ENCODE measurements around the gene ACAD11. TPM values are rescaled to one million over a fixed set of nuclear protein-coding genes. Genes with fewer than 3 reads are reported as not detected.
"Not testable (repeated sequence)": the region's sequence is repeated elsewhere in the genome, so short reads cannot be mapped to it uniquely, and the experiment has no call there.

Gene ACAD11
- total RNA-seq, 5 donors from 2014 or later (not counting 1 experiment from before 2014, with no cell fraction given): 25.1 to 35.2 (median 32.2) TPM

GRCh38 chr3:132643366-132643765 lies 16.2 kb downstream of the ACAD11 start:
- no peaks in the 10 kb centered on the region for H3K9me3 ChIP-seq
- no peak overlapping the region for H3K4me3 ChIP-seq (ENCODE audit: control insufficient read depth in 1 of 2, extremely low read depth in 1 of 2, low read length in 1 of 2)
- 65% methylated on average over 2 of the region's 2 CpGs for WGBS (ENCODE audit: insufficient coverage)
- H3K27ac Mint-ChIP-seq: peak overlapping the region in 1 of 2 donors; percentile 50
- ATAC-seq (replicated peaks in 1 of 4): no peak
- POLR2A ChIA-PET: interaction anchor here in 1 of 2 donors (0.7 kb wide), 1 partner anchor 48 kb away, joined by 3 read pairs; no protein-coding TSS in a partner anchor
- H3K4me3 Mint-ChIP-seq: no peak overlapping the region
- no peaks in the 10 kb centered on the region for H3K4me1 ChIP-seq (ENCODE audit: control insufficient read depth in 1 of 2, extremely low read depth in 1 of 2, insufficient read depth in 2 of 2, low read length in 2 of 2)
- H3K36me3 ChIP-seq (ENCODE audit: control insufficient read depth in 2 of 2, extremely low read depth in 1 of 2, insufficient read depth in 1 of 2, low read length in 1 of 2): peaks cover 3 to 11% of the 10 kb centered on the region in 2 donors
- H3K36me3 Mint-ChIP-seq: peaks cover 19% of the 10 kb centered on the region
- CTCF ChIA-PET: interaction anchor here (0.6 to 4.9 kb wide), 11 partner anchors 11 to 290 kb away, joined by 3 to 39 read pairs (median 6); no protein-coding TSS in a partner anchor
- H3K4me1 Mint-ChIP-seq: peaks cover 0 to 10% (median 3%) of the 10 kb centered on the region in 3 donors
- no peaks in the 10 kb centered on the region for H3K27me3 Mint-ChIP-seq
- no peaks in the 10 kb centered on the region for H3K27me3 ChIP-seq (replicated peaks in 1 of 2; ENCODE audit: control insufficient read depth in 2 of 2, extremely low read depth in 1 of 2, insufficient read depth in 2 of 2, low read length in 1 of 2)
- H3K9me3 Mint-ChIP-seq: no peaks in the 10 kb centered on the region
- no peak for DNase-seq
- no peak overlapping the region for H3K27ac ChIP-seq (ENCODE audit: low read length)

DNA sequence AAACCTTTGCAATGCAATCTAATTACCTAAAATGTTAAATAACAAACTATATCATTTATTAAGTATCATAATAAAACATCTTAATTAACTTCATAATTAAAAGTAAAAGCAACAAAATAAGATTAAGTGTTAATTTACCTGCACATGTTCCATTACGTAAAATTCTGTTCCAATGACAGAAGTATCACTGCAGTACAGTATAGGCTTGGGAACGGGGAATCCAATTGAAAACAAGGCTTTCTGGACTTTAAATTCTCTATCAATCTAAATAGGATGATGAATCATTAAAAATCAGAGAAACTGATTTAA lies 17.1 kb downstream of the ACAD11 start:
- no peak overlapping the region for H3K27ac Mint-ChIP-seq
- H3K4me1 Mint-ChIP-seq: peaks cover 0 to 6% (median 3%) of the 10 kb centered on the region in 3 donors
- Histone ChIP-seq H3K4me3 (ENCODE audit: control insufficient read depth in 1 of 2, extremely low read depth in 1 of 2, low read length in 1 of 2) (no peak overlapping the region), H3K36me3 (ENCODE audit: control insufficient read depth in 2 of 2, extremely low read depth in 1 of 2, insufficient read depth in 1 of 2, low read length in 1 of 2) (peaks cover 2 to 16% of the 10 kb centered on the region in 2 donors), H3K9me3 (no peaks in the 10 kb centered on the region), H3K4me1 (ENCODE audit: control insufficient read depth in 1 of 2, extremely low read depth in 1 of 2, insufficient read depth in 2 of 2, low read length in 2 of 2) (no peaks in the 10 kb centered on the region), H3K27me3 (replicated peaks in 1 of 2; ENCODE audit: control insufficient read depth in 2 of 2, extremely low read depth in 1 of 2, insufficient read depth in 2 of 2, low read length in 1 of 2) (no peaks in the 10 kb centered on the region), H3K27ac (ENCODE audit: low read length) (no peak overlapping the region)
- ATAC-seq (replicated peaks in 1 of 4) (no peak), DNase-seq (no peak)
- H3K4me3 Mint-ChIP-seq: no peak overlapping the region
- no peaks in the 10 kb centered on the region for H3K9me3 Mint-ChIP-seq
- H3K27me3 Mint-ChIP-seq: no peaks in the 10 kb centered on the region
- ChIA-PET CTCF (interaction anchor here (0.6 to 4.9 kb wide), 17 partner anchors 13 to 1609 kb away, joined by 3 to 39 read pairs (median 3); no protein-coding TSS in a partner anchor), POLR2A (no interaction called here)
- peaks cover 19% of the 10 kb centered on the region for H3K36me3 Mint-ChIP-seq
- no CpG with 5 or more reads among the region's 2 CpGs for WGBS (ENCODE audit: insufficient coverage)

- H3K9me3 ChIP-seq: no peaks in the 10 kb centered on the region
- Mint-ChIP-seq H3K36me3 (peaks cover 23% of the 10 kb centered on the region), H3K9me3 (no peaks in the 10 kb centered on the region), H3K27me3 (no peaks in the 10 kb centered on the region), H3K4me1 (peaks cover 0 to 3% (median 0%) of the 10 kb centered on the region in 3 donors), H3K27ac (no peak overlapping the region), H3K4me3 (no peak overlapping the region)
- ATAC-seq (replicated peaks in 1 of 4) (no peak), DNase-seq (peak in 1 of 35 experiments; percentile 57)
- peaks cover 0 to 18% of the 10 kb centered on the region in 2 donors for H3K36me3 ChIP-seq (ENCODE audit: control insufficient read depth in 2 of 2, extremely low read depth in 1 of 2, insufficient read depth in 1 of 2, low read length in 1 of 2)
- ChIA-PET CTCF (interaction anchor here (0.6 to 4.9 kb wide), 18 partner anchors 11 to 1608 kb away, joined by 3 to 39 read pairs (median 4); no protein-coding TSS in a partner anchor), POLR2A (interaction anchor here in 1 of 2 donors (0.6 kb wide), 1 partner anchor 11 kb away, joined by 3 read pairs; no protein-coding TSS in a partner anchor)
- no peak overlapping the region for H3K27ac ChIP-seq (ENCODE audit: low read length)
- H3K4me3 ChIP-seq (ENCODE audit: control insufficient read depth in 1 of 2, extremely low read depth in 1 of 2, low read length in 1 of 2): no peak overlapping the region
- H3K27me3 ChIP-seq (replicated peaks in 1 of 2; ENCODE audit: control insufficient read depth in 2 of 2, extremely low read depth in 1 of 2, insufficient read depth in 2 of 2, low read length in 1 of 2): no peaks in the 10 kb centered on the region
- no peaks in the 10 kb centered on the region for H3K4me1 ChIP-seq (ENCODE audit: control insufficient read depth in 1 of 2, extremely low read depth in 1 of 2, insufficient read depth in 2 of 2, low read length in 2 of 2)
- WGBS (ENCODE audit: insufficient coverage): no CpG with 5 or more reads among the region's 5 CpGs
Measured at GRCh38 chr3:132641837-132642538, 17.6 kb downstream of the ACAD11 start.

- POLR2A ChIA-PET: interaction anchor here in 1 of 2 donors (0.6 kb wide), 1 partner anchor 12 kb away, joined by 3 read pairs; no protein-coding TSS in a partner anchor
- not testable (repeated sequence) for H3K4me3 ChIP-seq (ENCODE audit: control insufficient read depth in 1 of 2, extremely low read depth in 1 of 2, low read length in 1 of 2); ATAC-seq (replicated peaks in 1 of 4); H3K4me3 Mint-ChIP-seq; DNase-seq; H3K27me3 ChIP-seq (replicated peaks in 1 of 2; ENCODE audit: control insufficient read depth in 2 of 2, extremely low read depth in 1 of 2, insufficient read depth in 2 of 2, low read length in 1 of 2); H3K27me3 Mint-ChIP-seq; H3K4me1 Mint-ChIP-seq; H3K4me1 ChIP-seq (ENCODE audit: control insufficient read depth in 1 of 2, extremely low read depth in 1 of 2, insufficient read depth in 2 of 2, low read length in 2 of 2); H3K9me3 ChIP-seq; H3K27ac Mint-ChIP-seq; H3K9me3 Mint-ChIP-seq; H3K27ac ChIP-seq (ENCODE audit: low read length)
- 92% methylated on average over 2 of the region's 2 CpGs for WGBS (ENCODE audit: insufficient coverage)
- peaks cover 28% of the 10 kb centered on the region for H3K36me3 Mint-ChIP-seq
- CTCF ChIA-PET: interaction anchor here (0.8 to 4.9 kb wide), 12 partner anchors 10 to 1608 kb away, joined by 3 to 39 read pairs (median 4); no protein-coding TSS in a partner anchor
- H3K36me3 ChIP-seq (ENCODE audit: control insufficient read depth in 2 of 2, extremely low read depth in 1 of 2, insufficient read depth in 1 of 2, low read length in 1 of 2): peaks cover 0 to 22% of the 10 kb centered on the region in 2 donors
Measured at GRCh38 chr3:132641427-132641826, 18.2 kb downstream of the ACAD11 start.

DNA sequence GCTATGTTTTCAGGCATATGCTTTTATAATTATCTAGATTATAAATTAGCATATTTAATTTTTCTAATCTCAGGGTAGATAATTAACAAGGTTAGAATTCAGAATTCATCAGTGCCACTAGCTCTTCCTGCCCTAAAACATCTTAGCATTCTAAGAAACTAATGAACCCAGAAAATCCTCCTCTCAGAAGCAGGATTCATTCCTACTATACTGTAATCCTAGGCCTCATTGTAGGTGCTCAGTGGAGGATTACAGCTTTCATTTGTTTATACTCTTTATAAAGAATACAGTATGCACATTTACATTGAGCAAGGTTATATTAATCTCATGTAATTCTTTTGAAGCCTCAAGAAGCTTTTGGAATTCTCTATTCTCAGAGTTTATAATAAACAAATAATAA lies 20.9 kb downstream of the ACAD11 start:
- peaks cover 0 to 27% of the 10 kb centered on the region in 2 donors for H3K36me3 ChIP-seq (ENCODE audit: control insufficient read depth in 2 of 2, extremely low read depth in 1 of 2, insufficient read depth in 1 of 2, low read length in 1 of 2)
- Mint-ChIP-seq H3K27ac (no peak overlapping the region), H3K4me1 (no peaks in the 10 kb centered on the region), H3K9me3 (no peaks in the 10 kb centered on the region), H3K27me3 (no peaks in the 10 kb centered on the region), H3K4me3 (no peak overlapping the region), H3K36me3 (peaks cover 38% of the 10 kb centered on the region)
- ATAC-seq (replicated peaks in 1 of 4) (no peak), DNase-seq (no peak)
- H3K4me3 ChIP-seq (ENCODE audit: control insufficient read depth in 1 of 2, extremely low read depth in 1 of 2, low read length in 1 of 2): no peak overlapping the region
- no peaks in the 10 kb centered on the region for H3K27me3 ChIP-seq (replicated peaks in 1 of 2; ENCODE audit: control insufficient read depth in 2 of 2, extremely low read depth in 1 of 2, insufficient read depth in 2 of 2, low read length in 1 of 2)
- CTCF ChIA-PET: interaction anchor here in 1 of 2 donors (1.0 to 1.8 kb wide), 3 partner anchors 13 to 103 kb away, joined by 3 to 10 read pairs (median 5); no protein-coding TSS in a partner anchor
- no peaks in the 10 kb centered on the region for H3K9me3 ChIP-seq
- no peaks in the 10 kb centered on the region for H3K4me1 ChIP-seq (ENCODE audit: control insufficient read depth in 1 of 2, extremely low read depth in 1 of 2, insufficient read depth in 2 of 2, low read length in 2 of 2)
- no peak overlapping the region for H3K27ac ChIP-seq (ENCODE audit: low read length)
- POLR2A ChIA-PET: interaction anchor here in 1 of 2 donors (0.6 kb wide), 1 partner anchor 1022 kb away, joined by 4 read pairs; no protein-coding TSS in a partner anchor

GRCh38 chr3:132637590-132637989 lies 22.0 kb downstream of the ACAD11 start:
- H3K4me3 ChIP-seq (ENCODE audit: control insufficient read depth in 1 of 2, extremely low read depth in 1 of 2, low read length in 1 of 2): no peak overlapping the region
- CTCF ChIA-PET: interaction anchor here in 1 of 2 donors (1.0 kb wide), 1 partner anchor 15 kb away, joined by 3 read pairs; no protein-coding TSS in a partner anchor
- no peaks in the 10 kb centered on the region for H3K4me1 ChIP-seq (ENCODE audit: control insufficient read depth in 1 of 2, extremely low read depth in 1 of 2, insufficient read depth in 2 of 2, low read length in 2 of 2)
- Mint-ChIP-seq H3K36me3 (peaks cover 47% of the 10 kb centered on the region), H3K27ac (no peak overlapping the region), H3K9me3 (no peaks in the 10 kb centered on the region), H3K4me3 (no peak overlapping the region), H3K4me1 (no peaks in the 10 kb centered on the region), H3K27me3 (no peaks in the 10 kb centered on the region)
- no peaks in the 10 kb centered on the region for H3K9me3 ChIP-seq
- no peaks in the 10 kb centered on the region for H3K27me3 ChIP-seq (replicated peaks in 1 of 2; ENCODE audit: control insufficient read depth in 2 of 2, extremely low read depth in 1 of 2, insufficient read depth in 2 of 2, low read length in 1 of 2)
- WGBS (ENCODE audit: insufficient coverage): no CpG with 5 or more reads among the region's 1 CpG
- ATAC-seq (replicated peaks in 1 of 4): no peak
- POLR2A ChIA-PET: no interaction called here
- no peak for DNase-seq
- no peak overlapping the region for H3K27ac ChIP-seq (ENCODE audit: low read length)
- peaks cover 0 to 27% of the 10 kb centered on the region in 2 donors for H3K36me3 ChIP-seq (ENCODE audit: control insufficient read depth in 2 of 2, extremely low read depth in 1 of 2, insufficient read depth in 1 of 2, low read length in 1 of 2)

All from T-cell (primary cell).